ENCODE measurements around the gene GALNT2. TPM values are rescaled to one million over a fixed set of nuclear protein-coding genes. Genes with fewer than 3 reads are reported as not detected.

GALNT2 gene
- total and polyA plus RNA-seq, 2 of the 4 experiments (the other 2 are of a cell fraction), result 50.4 to 189 TPM

GRCh38 chr1:230146709-230147108 lies 79.7 kb downstream of the GALNT2 start:
- dilution Hi-C loops (cut with HindIII; ENCODE audit: low sequenced_read_pairs, unreplicated experiment), result no loop called here
- H4K20me1 ChIP-seq (ENCODE audit: insufficient read depth, low read length), result peaks cover 69% of the 10 kb centered on the region
- BruUV-seq (replicated peaks), result no TSS peak

More at GRCh38 chr1:230146709-230147108, 79.7 kb downstream of the GALNT2 start:
- H3K9ac ChIP-seq (ENCODE audit: low read depth, low read length), result no peak overlapping the region
- no peak overlapping the region for H2AK9ac ChIP-seq (replicated peaks; ENCODE audit: low read depth, low read length, poor library complexity)
- no peak overlapping the region for H3K4me2 ChIP-seq (ENCODE audit: low read depth, low read length)
- no peak overlapping the region for H2AFZ ChIP-seq (replicated peaks; ENCODE audit: low read length, poor library complexity)
- no peaks in the 10 kb centered on the region for H3K9me3 ChIP-seq (ENCODE audit: control insufficient read depth, insufficient read depth, low read length)
- no peak overlapping the region for H3K4me3 ChIP-seq (ENCODE audit: insufficient read depth, low read depth, low read length)
- in situ Hi-C loops (cut with MboI; ENCODE audit: low sequenced_read_pairs), result no loop called here
- no peak overlapping the region for H3K14ac ChIP-seq (replicated peaks; ENCODE audit: low read depth, low read length)
- no peak overlapping the region for H3K4ac ChIP-seq (ENCODE audit: low read depth, low read length)
- no peak overlapping the region for H2BK15ac ChIP-seq (ENCODE audit: low read depth, low read length)
- H3K4me1 ChIP-seq (ENCODE audit: control insufficient read depth, insufficient read depth, low read length), result peaks cover 8% of the 10 kb centered on the region; the same call in 1 of the 2 replicates
- no peaks in the 10 kb centered on the region for H3K27me3 ChIP-seq (ENCODE audit: control insufficient read depth, insufficient read depth, low read length)
- H3K56ac ChIP-seq (ENCODE audit: extremely low read depth, insufficient read depth, low read length), result no peak overlapping the region
- H4K8ac ChIP-seq (ENCODE audit: low read depth in 2 of 2, low read length in 2 of 2), result no peak overlapping the region
- intact Hi-C loops (cut with micrococcal nuclease), result no loop called here
- no peak overlapping the region for H3K27ac ChIP-seq (ENCODE audit: insufficient read depth, low read length)
- no peak overlapping the region for H2BK5ac ChIP-seq (ENCODE audit: low read depth, low read length, poor library complexity, severe bottlenecking)
- no peaks in the 10 kb centered on the region for H3K36me3 ChIP-seq (ENCODE audit: control insufficient read depth, insufficient read depth, low read length)
- ChIA-PET POLR2A (ENCODE audit: unreplicated experiment) (no interaction called here), CTCF (interaction anchor here (1.5 kb wide), 1 partner anchor 10 kb away, joined by 3 read pairs; no protein-coding TSS in a partner anchor)
- H3K79me1 ChIP-seq (ENCODE audit: low read depth in 1 of 2, low read length in 2 of 2), result peaks cover 54 to 94% of the 10 kb centered on the region in 2 experiments
- peaks cover 40% of the 10 kb centered on the region for H3K9me1 ChIP-seq (ENCODE audit: insufficient read depth, low read length)
- H4K91ac ChIP-seq (ENCODE audit: insufficient read depth, low read depth, low read length), result no peak overlapping the region
- H4K5ac ChIP-seq (ENCODE audit: low read depth, low read length), result no peak overlapping the region
- H3K23ac ChIP-seq (ENCODE audit: low read depth, low read length), result no peak overlapping the region
- WGBS, 2 experiments (ENCODE audit: extremely low coverage in 2 of 2, insufficient read length in 1 of 2), result 94% methylated on average over 3 of the region's 13 CpGs; no CpG with 5 or more reads in 1 of the 2 experiments
- H2BK120ac ChIP-seq (ENCODE audit: low read depth, low read length), result no peak overlapping the region
- no peak overlapping the region for H2BK20ac ChIP-seq (ENCODE audit: low read depth, low read length)
- DNase-seq (no peak), ATAC-seq (ENCODE audit: low read depth) (no peak)
- no peak for TF ChIP-seq RCOR1 (IDR thresholded peaks at IDR 0.05; ENCODE audit: insufficient replicate concordance, low read length)
- no peak overlapping the region for H3K18ac ChIP-seq (ENCODE audit: low read depth, low read length)
- H2AK5ac ChIP-seq (ENCODE audit: low read depth, low read length), result no peak overlapping the region

Measured in IMR-90 (cell line).